HG02623 (cell line): ENCODE measurements around the gene CHSY1.

Experiments used
- ATAC-seq: cut with Tn5 transposase; IDR thresholded peaks from one replicate; pipeline ENCODE4 v1.9.1; 2021; ENCODE audit warnings: moderate library complexity; ENCODE audit not compliant: unreplicated experiment

Gene CHSY1

DNA sequence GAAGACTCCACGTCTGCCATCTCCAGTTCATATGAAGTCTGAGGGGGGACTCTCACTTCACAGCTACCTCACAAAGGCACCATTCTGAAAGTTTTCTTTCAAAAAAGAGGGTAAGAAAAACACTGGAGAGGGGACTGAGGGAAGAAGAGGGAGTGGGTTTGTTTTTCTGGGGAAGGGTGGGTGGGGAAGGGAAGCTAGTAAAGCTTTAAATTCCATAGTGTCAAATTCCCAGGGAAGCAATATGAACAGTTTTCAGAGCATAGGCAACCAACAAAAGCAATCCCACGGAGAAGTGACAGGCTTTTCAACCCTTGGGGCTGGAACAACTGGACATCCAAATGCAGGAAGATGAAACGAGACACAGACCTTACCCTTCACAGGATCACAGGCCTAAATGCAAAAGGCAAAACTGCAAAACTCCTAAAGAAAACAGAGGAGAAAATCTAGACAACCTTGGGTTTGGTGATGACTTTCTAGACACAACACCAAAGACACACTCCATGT, 61.7 kb downstream of the CHSY1 start:
- ATAC-seq = no peak

DNA sequence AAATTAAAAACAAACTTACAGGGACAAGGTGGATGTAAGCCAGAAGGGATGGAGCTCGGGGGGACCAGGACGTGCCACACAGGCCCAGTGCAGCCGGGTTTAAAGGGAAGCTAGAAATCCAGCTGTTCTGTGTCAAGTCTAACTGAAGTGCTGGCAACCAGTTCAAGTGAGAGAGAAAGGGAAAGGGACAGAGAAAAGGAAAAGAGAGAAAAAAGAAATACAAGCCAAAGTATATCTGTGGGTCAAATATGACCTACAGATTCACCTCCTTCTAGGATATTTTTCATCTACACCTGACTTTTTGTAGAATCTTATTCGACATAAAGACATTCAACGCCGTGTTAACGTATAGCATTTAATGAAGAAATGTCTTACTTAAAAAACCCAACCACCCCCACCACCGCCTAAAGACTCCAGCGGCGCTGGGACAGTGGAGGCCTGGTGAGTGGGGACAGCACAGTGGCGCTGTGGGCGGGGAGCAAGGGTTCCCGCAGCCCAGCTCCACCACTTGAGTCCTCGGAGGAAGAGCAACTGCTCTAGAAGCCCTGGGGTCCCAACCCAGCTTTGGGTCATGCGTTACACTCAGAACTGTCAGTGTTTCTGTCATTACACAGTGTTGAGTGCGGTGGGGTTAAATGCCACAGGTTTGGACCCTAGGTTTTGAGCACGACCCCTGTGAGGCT, 62.3 kb downstream of the CHSY1 start:
- no peak for ATAC-seq

DNA sequence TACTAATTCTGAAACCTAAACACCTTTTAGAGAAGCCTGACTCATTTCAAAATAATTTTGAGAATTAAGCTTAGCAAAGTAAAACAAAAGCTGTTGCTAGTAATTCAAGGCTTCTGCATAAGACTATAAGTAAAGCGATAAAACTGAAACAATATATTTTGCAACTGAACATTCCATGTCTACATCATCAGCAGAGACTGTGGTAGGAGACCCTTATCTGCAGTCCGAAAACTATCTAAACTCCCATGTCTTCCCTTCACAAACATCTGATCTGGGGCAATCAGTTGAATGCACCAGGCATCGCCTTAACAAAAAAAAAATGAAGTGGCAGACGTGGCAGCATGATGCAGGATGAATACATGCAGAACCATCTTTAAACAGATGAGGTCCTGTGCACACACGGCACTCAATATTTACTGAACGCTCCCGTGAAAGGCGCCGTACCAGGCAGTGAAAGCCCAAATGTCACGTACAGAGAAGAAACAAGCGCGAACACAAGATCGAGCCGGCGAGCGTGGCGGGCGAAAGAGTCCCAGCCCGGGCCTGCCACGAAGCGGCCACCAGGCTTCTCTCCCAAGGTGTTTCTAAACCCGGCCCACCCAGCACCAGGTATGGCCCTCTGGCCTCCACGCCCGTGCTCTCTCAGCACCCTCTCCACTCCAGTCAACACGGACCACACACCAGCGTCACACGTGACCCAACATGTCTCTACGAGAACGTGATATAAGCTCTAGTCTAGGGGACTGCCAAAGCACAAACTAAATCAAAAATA, 63.0 kb downstream of the CHSY1 start:
- no peak for ATAC-seq

DNA sequence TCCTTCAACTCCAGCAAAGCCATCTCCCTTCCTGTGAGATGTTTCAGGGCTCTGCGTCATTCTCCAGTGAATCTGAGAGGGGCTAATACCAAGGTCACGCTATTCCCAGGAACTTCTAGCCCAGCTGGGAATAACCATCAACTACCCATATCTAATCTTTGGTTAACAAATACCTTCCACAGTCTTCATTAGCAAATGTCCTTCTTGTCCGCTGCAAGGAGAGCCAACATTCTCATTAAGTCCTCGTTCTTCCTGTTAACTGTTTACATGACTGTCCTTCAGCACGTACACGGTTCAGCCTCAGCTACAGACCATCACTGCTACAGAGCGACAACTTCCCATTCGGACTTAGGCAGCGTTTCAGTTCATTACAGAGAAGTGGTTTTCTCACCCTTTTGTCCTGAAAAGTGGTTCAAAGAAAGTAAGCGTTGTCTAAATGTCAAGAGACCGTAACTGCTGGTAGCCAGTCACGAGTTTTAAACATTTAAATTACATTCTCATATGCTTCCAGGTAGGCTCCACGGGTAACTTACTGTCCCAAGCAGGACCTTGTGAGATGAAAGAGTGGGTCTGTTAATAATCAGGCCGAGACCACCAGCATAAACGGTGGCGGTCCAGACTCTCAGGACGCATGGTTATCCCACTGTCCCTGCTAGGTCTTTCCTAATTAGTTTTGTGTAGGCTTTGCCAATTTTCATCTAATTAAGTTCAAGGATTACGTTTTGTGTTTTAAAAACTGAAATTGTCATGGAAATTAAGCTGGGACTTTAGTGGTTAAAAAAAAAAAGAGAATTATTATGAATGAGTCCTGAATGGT, 63.8 kb downstream of the CHSY1 start:
- no peak for ATAC-seq

DNA sequence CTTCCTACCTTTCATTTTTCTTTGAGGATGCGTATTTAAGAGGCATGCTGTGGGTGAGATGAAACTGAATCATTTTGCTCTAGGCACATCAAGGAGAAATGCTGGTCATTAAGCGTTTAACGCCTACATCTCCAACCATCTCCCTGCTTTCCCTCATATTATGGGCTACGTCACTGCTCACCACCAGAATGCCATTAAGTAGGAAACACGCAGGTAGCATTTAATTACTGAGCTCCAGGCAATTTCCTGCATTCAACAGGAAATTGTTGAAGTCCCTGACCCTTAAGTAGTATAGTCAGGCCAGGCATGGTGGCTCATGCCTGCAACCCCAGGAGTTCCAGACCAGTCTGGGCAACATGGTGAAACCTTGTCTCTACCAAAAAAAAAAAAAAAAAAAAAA, 66.1 kb downstream of the CHSY1 start:
- no peak for ATAC-seq

DNA sequence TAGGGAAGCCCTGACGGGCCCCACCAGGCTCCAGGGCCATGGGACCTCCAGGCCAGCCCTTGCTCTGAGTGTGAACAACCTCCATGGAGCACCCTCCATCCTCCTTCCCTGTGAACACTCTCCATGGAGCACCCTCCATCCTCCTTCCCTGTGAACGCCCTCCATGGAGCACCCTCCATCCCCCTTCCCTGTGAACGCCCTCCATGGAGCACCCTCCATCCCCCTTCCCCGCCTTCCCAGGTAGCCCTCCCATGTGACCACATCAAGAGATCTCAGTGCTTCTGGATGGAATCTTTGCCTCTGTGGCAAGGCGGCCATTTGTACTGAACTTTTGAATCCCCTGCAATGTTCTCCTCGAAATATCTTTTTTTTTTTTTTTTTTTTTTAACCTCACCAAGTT, 66.5 kb downstream of the CHSY1 start:
- no peak for ATAC-seq

DNA sequence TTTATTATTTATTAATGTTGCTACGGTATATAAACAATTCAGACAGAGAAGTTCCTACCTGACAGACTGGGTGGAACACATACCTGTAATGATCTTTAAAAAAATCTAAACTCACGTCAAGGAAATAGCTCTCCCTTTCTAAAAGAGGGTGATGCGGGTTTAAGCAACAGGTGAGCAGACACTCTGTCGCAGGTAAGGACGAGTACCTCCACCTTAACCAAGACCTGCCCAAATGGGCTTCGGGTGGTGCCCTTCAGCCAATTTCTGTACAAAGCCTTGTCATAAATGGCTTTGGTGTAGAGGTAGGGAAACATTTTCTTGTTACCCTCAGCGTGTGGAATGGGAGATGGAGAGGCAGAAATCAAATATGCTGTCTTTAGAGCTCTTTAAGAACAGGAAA, 67.0 kb downstream of the CHSY1 start:
- ATAC-seq = no peak

DNA sequence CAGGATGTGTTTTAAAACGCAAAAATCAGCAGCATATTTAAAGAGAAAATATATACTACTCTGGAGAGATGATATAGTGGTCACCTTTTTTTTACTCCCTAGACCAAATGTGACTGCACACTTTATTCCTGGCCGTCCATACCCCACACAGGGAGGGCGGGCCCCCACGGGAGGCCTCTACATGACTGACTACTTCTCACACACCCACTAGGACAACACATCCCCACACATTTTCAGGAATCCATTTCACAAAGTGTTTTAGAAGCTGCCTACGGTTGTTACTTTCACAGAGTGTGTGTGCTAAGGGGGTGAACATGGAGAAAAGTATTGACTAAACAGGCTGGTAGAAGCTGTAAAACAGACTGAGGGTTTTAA, 67.9 kb downstream of the CHSY1 start:
- ATAC-seq = no peak

DNA sequence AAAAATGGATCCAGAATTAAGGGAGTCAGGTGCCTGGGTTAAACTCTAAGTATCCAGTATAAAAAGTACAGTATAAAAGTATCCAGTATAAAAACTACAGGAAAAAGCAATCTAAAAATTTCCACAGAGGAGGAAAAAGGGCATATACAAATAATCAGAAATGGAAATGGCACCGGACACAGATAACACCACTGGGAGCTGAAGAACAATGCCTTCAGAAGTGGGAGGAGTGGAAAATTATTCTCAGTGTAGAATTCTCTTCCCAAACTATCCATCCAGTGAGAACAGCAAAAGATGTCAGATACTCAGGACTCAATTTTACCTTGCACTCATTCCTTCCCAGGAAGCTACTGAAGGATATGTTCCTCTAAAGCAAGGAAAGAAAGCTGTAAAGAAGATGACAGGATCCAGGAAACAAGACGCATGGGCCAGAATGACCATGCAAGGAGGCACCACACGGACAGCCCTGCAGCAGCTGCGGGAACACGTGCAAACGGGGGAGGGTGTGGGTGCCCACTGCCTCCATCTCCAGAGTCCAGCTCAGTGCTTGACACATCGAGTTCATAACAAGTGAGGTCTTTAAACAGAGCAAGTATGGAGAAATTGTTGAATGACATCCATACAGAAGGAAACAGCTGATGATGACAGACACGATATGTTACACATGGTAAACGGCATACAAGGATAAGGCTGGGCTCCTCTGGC, 68.5 kb downstream of the CHSY1 start:
- ATAC-seq = no peak

DNA sequence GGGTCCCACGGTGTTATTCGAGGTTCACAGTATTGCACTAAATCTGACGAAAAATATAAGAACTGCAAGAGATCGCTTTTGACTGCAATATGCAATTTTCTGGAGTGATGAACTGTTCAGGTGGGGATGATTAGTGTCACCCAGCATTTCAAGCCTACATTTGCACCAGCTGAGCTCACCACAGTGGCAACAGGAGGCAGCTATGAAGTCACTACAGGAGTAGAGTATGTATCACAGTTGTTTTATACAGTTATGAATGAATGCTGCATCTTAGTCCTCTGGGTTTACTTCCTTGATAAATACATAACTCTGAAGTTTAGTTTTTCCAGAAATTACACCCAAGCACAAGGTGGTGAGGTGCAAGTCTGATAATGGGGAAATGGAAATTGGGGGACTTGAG, 69.6 kb downstream of the CHSY1 start:
- ATAC-seq = no peak

DNA sequence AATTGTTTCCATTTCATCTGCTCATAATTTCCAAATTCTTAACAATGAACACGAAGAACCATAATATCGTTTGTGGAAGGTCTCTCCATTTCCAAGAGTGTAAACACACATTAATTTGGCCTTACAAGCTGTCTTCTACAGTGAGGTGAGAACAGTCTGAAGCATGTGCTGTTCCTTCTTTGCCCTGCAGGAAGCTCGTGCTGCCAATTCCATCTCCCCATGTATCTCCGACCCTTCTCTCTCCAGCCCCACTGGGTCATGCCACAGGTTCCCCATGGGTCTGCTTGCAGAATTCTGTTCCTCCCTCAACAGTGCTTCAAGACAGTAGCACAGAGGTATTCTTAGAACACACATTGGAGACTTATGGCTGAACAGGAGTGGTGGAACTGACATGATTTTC, 70.5 kb downstream of the CHSY1 start:
- ATAC-seq = no peak

DNA sequence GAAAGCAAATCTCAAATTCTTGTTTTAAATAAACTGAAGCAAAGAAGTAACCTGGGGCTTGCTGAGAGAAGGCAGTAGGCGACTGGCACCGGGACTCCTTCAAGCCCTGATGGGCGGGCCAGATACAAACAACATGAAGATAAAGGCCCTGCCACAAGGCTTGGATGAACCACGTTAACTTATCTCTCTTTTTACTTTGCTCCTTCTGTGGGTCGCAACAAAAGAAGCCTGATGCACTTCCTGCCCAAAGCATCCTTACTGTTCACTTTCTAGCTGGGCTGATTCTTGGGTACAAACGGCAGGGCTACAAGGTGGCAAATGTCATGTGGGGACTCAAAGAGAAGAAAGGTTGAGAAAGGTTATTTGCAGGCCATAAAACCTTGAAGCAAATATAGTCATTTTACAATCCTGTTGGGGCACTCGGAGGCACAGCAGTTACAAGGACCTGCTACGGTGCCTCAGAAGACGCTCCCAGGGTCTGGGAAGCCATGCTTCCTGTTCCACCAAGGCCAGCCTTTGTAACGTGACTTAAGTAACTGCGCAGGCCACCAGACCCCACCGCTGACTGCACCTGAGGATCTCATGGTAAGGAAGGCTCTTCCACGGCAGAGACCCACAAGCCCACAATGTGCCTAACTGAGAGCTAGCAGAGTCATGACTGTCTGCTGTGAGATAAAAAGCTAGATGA, 71.1 kb downstream of the CHSY1 start:
- ATAC-seq = no peak

DNA sequence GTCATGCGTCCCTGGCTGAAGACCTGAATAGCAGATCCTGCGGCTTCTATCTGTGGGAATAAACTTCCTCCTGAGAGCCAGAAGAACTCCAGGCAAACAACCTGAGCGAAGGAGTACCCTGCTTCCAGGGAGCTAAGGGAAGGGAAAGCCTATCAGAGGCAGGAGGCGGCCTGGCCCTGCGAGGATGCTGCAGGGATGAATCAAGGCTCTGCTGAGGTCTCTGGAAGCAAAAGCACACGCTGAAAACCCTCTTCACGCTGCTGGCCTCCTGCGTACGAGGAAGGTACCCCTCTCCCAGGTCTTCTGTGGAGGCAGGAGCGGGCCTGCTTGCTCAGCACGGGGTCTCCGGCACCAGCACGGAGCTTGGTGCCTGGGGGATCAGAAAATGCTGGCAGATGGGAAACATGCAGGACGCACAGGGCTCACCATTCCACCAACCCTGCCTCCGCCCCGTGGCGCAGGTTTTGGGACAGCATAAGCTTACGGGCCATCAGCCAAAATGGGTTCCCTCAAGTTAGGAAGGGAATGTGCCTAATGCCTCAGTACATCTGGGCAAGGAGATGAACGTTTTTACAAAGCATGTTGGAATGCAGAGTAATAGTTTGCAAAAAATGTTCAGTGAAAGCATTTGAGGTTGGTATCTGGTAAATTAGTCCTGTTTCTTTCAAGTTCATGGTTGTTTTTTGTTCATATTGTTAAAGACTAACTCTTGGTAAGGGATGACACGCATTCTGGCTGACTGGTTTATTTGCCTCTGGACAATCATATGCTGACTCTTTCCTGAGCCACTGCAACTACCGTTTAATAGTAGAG, 72.3 kb downstream of the CHSY1 start:
- ATAC-seq = no peak

DNA sequence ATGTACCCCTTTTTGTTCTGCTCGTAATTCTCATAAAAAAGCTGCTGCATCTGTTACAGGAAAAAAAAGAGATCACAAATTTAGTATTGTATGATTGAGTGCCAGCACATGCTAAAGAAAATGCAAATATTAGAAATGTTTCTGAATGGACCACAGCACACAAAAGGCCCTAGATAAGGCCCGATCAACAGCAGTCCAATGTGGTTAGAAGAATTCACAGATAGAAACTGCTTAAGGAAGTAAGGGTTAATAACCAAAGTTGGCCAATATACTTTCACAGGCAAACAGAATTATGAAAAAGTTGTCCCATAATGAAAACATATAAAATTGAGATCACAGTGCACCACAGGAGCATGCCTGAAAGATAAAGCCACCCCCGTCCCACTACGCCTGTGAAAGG, 72.9 kb downstream of the CHSY1 start:
- no peak for ATAC-seq

DNA sequence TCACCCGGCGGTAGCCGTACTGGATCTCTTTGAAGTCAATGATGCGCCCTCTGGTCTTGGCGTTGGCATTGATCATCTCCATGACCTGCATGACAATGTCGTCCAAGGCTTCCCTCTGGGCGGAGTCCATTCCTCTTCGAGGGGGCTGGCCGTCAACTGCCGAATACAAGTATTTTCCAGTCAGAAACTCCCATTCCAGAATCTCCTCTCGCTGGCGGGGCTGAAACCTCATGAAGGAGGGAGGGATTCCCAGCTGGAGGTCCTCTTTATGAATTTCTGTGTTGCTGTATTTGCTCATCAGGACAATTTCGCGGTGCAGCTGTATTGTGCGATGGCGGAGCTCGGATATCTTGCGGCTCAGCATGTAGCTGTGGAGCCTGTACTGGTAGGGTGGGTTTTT, 73.4 kb downstream of the CHSY1 start:
- no peak for ATAC-seq

DNA sequence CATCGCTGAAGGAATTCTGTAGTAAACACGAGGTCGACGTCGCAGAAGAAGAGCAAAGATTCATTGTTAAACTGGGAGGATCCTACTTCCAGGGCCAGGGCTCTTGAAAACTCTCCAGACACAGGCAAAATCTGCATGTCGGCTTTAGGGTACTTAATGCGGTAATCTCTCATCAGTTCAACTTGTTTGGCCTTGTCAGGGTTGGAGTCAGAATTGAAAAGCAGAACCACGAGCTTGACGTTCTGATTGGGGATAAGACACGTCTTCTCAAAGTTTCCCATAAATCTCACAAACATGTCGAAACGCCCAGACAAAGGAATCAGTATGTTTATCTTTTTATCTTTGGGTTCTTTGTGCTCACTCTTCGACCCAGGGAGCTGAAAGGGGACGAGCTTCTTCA, 74.0 kb downstream of the CHSY1 start:
- ATAC-seq = no peak

DNA sequence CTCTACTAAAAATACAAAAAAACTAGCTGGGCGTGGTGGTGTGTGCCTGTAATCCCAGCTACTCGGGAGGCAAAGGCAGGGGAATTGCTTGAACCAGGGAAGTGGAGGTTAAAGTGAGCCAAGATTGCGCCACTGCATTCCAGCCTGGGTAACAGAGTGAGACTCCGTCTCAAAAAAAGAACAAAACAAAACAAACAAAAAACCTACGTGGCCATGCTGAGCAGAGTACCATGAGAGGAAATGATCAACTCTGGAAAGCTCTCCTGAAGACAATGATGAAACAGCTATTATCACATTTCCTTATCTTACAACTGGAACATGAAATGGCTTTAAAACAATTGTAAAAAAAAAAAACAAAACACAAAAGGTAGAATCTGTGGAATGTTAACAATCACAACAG, 75.2 kb downstream of the CHSY1 start:
- no peak for ATAC-seq

DNA sequence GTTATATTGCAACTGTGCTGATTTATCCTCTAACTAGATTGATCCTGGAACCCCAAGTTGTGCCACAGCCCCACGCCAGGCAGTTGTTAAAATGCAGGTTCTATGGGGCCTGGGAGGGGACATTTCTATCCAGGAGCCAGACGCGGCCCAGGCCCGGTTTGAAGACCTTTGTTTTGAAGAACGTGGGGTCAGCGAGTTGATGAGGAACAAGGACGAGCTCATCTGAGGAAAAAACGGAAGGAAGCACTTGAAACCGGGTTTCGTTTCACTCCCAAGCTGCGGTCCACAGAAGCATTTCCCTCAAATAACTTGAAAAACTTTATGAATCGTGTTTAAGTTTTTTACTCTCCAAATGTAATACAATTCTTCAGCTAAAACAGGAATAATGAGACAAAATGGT, 76.4 kb downstream of the CHSY1 start:
- no peak for ATAC-seq

DNA sequence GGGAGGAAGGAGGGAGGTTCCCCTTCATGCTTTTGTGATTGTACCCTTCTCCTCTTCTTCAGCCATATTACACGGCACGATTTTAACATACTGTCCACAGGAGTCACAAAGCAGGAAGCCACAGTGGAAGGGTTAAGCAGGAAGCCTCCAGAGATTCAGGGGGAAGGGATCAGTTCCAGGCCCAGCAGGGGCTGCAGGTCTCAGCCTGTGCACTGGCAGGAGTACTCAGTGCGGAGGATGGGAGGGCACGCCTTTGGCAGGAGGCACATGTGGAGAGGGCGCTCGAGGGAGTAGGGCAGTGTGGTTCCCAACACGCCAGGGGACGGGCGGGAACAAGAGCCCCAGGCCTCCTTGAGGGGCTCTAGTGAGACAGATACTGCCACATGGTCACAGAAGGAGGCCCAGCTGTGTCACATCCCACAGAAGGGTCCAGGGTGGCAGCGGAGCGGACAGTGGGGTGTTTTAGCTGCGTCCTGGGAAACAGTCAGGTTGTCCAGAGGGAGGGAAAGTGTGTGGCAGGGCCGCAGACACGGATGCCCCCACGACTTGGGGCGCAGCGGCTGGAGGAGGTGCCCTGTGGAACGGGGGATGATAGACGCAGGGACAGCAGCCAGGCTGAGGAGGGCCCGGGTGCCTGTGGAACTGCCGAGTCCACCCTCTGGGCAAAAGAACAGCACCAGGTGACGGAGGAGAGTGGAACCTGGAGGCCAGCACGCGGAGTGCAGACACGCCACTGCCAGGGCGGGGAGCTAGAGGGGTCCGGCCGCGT, 77.5 kb downstream of the CHSY1 start:
- ATAC-seq = no peak
